Brain microvascular endothelial cell (primary cell): Measurements from ENCODE around the gene GRK3.

ENCODE experiments used
- DNase-seq: peaks from one replicate; pipeline ENCODE4 v3.0.0-alpha.2; 2020
- H3K27ac ChIP-seq: fragments of 250-450 bp; sonication (Bioruptor Pico); 2 replicates; pipeline ENCODE4 v1.5.1; 2020; ENCODE audit warnings: mild to moderate bottlenecking, moderate library complexity
- H3K27me3 ChIP-seq: fragments of 250-450 bp; sonication (Bioruptor Pico); replicated peaks from 2 replicates; pipeline ENCODE4 v1.5.1; 2020; ENCODE audit warnings: mild to moderate bottlenecking
- H3K36me3 ChIP-seq: fragments of 250-450 bp; sonication (Bioruptor Pico); replicated peaks from 2 replicates; pipeline ENCODE4 v1.5.1; 2020; ENCODE audit warnings: mild to moderate bottlenecking
- H3K4me3 ChIP-seq: 2 replicates; pipeline ENCODE4 v1.5.1; 2011; ENCODE audit warnings: low read depth, mild to moderate bottlenecking, control low read depth, low read length, moderate library complexity
- CTCF ChIP-seq: IDR thresholded peaks from 2 replicates; pipeline ENCODE4 v1.5.1; 2011; ENCODE audit warnings: low read depth, mild to moderate bottlenecking, moderate library complexity, low read length, control low read depth, inconsistent platforms; ENCODE audit errors: missing control alignments
- in situ Hi-C: cut with HindIII; loops from 2 replicates; pipeline ENCODE4 v1.10.0; 2017; ENCODE audit warnings: low sequenced_read_pairs, low pct_ligation_motif_present

The GRK3 gene

GRCh38 chr22:25709758-25710157 lies 145.3 kb downstream of the GRK3 start:
- TF ChIP-seq CTCF, result no peak
- no peaks in the 10 kb centered on the region for H3K27me3 ChIP-seq
- DNase-seq, result no peak
- H3K27ac ChIP-seq, result no peak overlapping the region
- H3K4me3 ChIP-seq, result no peak overlapping the region
- in situ Hi-C loops, result no loop called here
- no peaks in the 10 kb centered on the region for H3K36me3 ChIP-seq

DNA sequence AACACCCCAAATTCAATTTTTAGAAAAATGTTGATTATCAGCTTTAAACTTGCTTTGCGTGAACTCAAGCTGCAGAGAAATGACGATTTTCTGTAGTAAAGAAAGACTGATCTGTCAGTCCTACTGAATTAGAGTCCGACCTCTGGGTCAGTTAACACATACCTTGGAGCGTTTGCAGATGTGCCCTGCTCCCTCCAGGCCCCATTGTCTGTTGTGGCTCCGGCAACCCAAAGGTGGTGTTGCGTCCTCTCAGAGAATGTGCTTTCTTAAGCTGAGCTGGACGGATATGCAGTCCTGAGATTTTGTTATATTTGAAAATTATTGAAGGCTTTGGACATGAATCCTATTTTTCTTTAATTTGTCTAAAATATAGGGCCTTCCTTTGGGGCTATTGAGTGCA lies 146.0 kb downstream of the GRK3 start:
- H3K27me3 ChIP-seq, result no peaks in the 10 kb centered on the region
- in situ Hi-C loops, result no loop called here
- no peak for DNase-seq
- no peak overlapping the region for H3K27ac ChIP-seq
- no peaks in the 10 kb centered on the region for H3K36me3 ChIP-seq
- TF ChIP-seq CTCF, result no peak
- H3K4me3 ChIP-seq, result no peak overlapping the region

DNA sequence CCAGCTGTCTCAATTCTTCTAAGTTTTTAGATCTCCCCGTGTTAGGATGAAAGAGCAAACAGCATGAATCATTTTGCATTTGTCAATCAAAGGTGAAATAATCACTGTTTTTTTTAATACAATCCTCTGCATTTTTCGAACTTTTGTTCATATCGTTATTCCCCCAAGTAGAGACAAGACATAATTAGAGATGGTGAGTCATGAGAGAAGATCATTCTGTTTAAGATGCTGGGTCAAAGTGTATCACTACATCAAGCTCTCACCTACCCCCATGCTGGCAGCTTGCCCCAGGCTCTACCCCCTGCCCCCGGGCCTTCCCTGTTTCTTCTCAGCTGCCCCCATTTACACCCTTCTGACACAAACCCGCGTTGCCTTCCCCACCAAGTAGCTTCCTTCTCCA lies 147.0 kb downstream of the GRK3 start:
- TF ChIP-seq CTCF, result no peak
- DNase-seq, result no peak
- H3K27me3 ChIP-seq, result no peaks in the 10 kb centered on the region

GRCh38 chr22:25712661-25713400 lies 148.4 kb downstream of the GRK3 start:
- no peak for TF ChIP-seq CTCF
- Histone ChIP-seq H3K36me3 (no peaks in the 10 kb centered on the region), H3K27ac (no peak overlapping the region), H3K4me3 (no peak overlapping the region), H3K27me3 (no peaks in the 10 kb centered on the region)
- in situ Hi-C loops, result no loop called here
- no peak for DNase-seq

More for the DNA sequence above, 147.0 kb downstream of the GRK3 start:
- no peak overlapping the region for H3K27ac ChIP-seq
- no peak overlapping the region for H3K4me3 ChIP-seq
- in situ Hi-C loops, result no loop called here
- H3K36me3 ChIP-seq, result no peaks in the 10 kb centered on the region

- H3K4me3 ChIP-seq, result no peak overlapping the region
- no peak overlapping the region for H3K27ac ChIP-seq
- no peaks in the 10 kb centered on the region for H3K36me3 ChIP-seq
- no peak for DNase-seq
- TF ChIP-seq CTCF, result no peak
- in situ Hi-C loops, result no loop called here
- no peaks in the 10 kb centered on the region for H3K27me3 ChIP-seq
Measured at GRCh38 chr22:25714070-25714469, 149.6 kb downstream of the GRK3 start.

GRCh38 chr22:25714739-25715138 lies 150.3 kb downstream of the GRK3 start:
- Histone ChIP-seq H3K4me3 (no peak overlapping the region), H3K27ac (no peak overlapping the region), H3K36me3 (no peaks in the 10 kb centered on the region), H3K27me3 (no peaks in the 10 kb centered on the region)
- in situ Hi-C loops, result no loop called here
- no peak for TF ChIP-seq CTCF
- no peak for DNase-seq
